Neural cell (in vitro differentiated cells): ENCODE data around the gene CPNE4. TPM values are rescaled to one million over a fixed set of nuclear protein-coding genes. Genes with fewer than 3 reads are reported as not detected.

ENCODE experiments used
- H2AFZ ChIP-seq: fragments of 200-600, 300-800 bp; sonication (generic), shearing (Covaris generic); 2 replicates; pipeline ENCODE4 v1.6.0; 2014; ENCODE audit warnings: low read depth, mild to moderate bottlenecking, antibody characterized with exemption, low read length, moderate library complexity
- H3F3A ChIP-seq: fragments of 200-600 bp; shearing (Covaris generic); 2 replicates; pipeline ENCODE4 v1.6.1; 2016; ENCODE audit warnings: mild to moderate bottlenecking, moderate library complexity, mixed read lengths, antibody characterized with exemption, low read length; ENCODE audit not compliant: insufficient read depth, poor library complexity, severe bottlenecking
- H3K27ac ChIP-seq: fragments of 200-600, 300-800 bp; sonication (generic), shearing (Covaris generic); 2 replicates; pipeline ENCODE4 v1.5.1; 2014; ENCODE audit warnings: mild to moderate bottlenecking, low read length, moderate library complexity
- H3K27me3 ChIP-seq: fragments of 300-800, 200-600 bp; sonication (generic), shearing (Covaris generic); 2 replicates; pipeline ENCODE4 v1.6.0; 2014; ENCODE audit warnings: mild to moderate bottlenecking, low read depth, low read length, moderate library complexity; ENCODE audit not compliant: insufficient read depth
- H3K36me3 ChIP-seq: fragments of 300-800, 200-600 bp; sonication (generic), shearing (Covaris generic); 2 replicates; pipeline ENCODE4 v1.5.1; 2014; ENCODE audit warnings: mild to moderate bottlenecking, antibody characterized with exemption, low read length, moderate library complexity; ENCODE audit not compliant: insufficient read depth
- H3K4me2 ChIP-seq: fragments of 300-800, 200-600 bp; sonication (generic), shearing (Covaris generic); 2 replicates; pipeline ENCODE4 v1.6.0; 2014; ENCODE audit warnings: mild to moderate bottlenecking, low read length
- H3K4me3 ChIP-seq: fragments of 300-800, 200-600 bp; sonication (generic), shearing (Covaris generic); 2 replicates; pipeline ENCODE4 v1.5.1; 2014; ENCODE audit warnings: mild to moderate bottlenecking, low read length, moderate library complexity
- H3K79me2 ChIP-seq: fragments of 200-600 bp; shearing (Covaris generic); replicated peaks from 2 replicates; pipeline ENCODE4 v1.6.0; 2014; ENCODE audit warnings: mild to moderate bottlenecking, low read length, moderate library complexity; ENCODE audit not compliant: insufficient read depth
- H3K9ac ChIP-seq: fragments of 300-800, 200-600 bp; sonication (generic), shearing (Covaris generic); 2 replicates; pipeline ENCODE4 v1.6.1; 2016; ENCODE audit warnings: mild to moderate bottlenecking, low read length, mixed read lengths
- H3K9me2 ChIP-seq: fragments of 200-600 bp; shearing (Covaris generic); 2 replicates; pipeline ENCODE4 v1.6.1; 2016; ENCODE audit warnings: mild to moderate bottlenecking, low read length, mixed read lengths; ENCODE audit not compliant: insufficient read depth
- H3K9me3 ChIP-seq: fragments of 200-600, 300-800 bp; sonication (generic), shearing (Covaris generic); 2 replicates; pipeline ENCODE4 v1.6.1; 2016; ENCODE audit warnings: mild to moderate bottlenecking, mixed run types, low read length, moderate library complexity, mixed read lengths
- H4K20me1 ChIP-seq: fragments of 200-600 bp; shearing (Covaris generic); 2 replicates; pipeline ENCODE4 v1.6.1; 2016; ENCODE audit warnings: mild to moderate bottlenecking, mixed run types; ENCODE audit not compliant: insufficient read depth
- CTCF ChIP-seq: fragments of 450-650 bp; IDR thresholded peaks from 2 replicates; pipeline ENCODE4 v1.5.1; 2014; ENCODE audit warnings: antibody characterized with exemption, mild to moderate bottlenecking, moderate library complexity; ENCODE audit not compliant: poor library complexity, severe bottlenecking
- EP300 ChIP-seq: fragments of 450-650 bp; conservative IDR thresholded peaks from 2 replicates; pipeline ENCODE4 v1.6.1; 2014; ENCODE audit warnings: antibody characterized with exemption, mild to moderate bottlenecking, moderate library complexity; ENCODE audit not compliant: poor library complexity, severe bottlenecking
- MXI1 ChIP-seq: fragments of 450-650 bp; conservative IDR thresholded peaks from 2 replicates; pipeline ENCODE4 v1.6.1; 2014; ENCODE audit warnings: antibody characterized with exemption, mild to moderate bottlenecking; ENCODE audit not compliant: poor library complexity, severe bottlenecking
- POLR2AphosphoS5 ChIP-seq: IDR thresholded peaks from 2 replicates; pipeline ENCODE4 v1.6.1; 2012
- RAD21 ChIP-seq: fragments of 450-650 bp; conservative IDR thresholded peaks from 2 replicates; pipeline ENCODE4 v1.6.1; 2014; ENCODE audit warnings: antibody characterized with exemption, mild to moderate bottlenecking, moderate library complexity
- REST ChIP-seq: IDR thresholded peaks from 2 replicates; pipeline ENCODE4 v1.6.1; 2012; ENCODE audit warnings: borderline replicate concordance
- SMC3 ChIP-seq: fragments of 450-650 bp; conservative IDR thresholded peaks from 2 replicates; pipeline ENCODE4 v1.6.1; 2014; ENCODE audit warnings: antibody characterized with exemption, mild to moderate bottlenecking, moderate library complexity; ENCODE audit not compliant: poor library complexity
- TAF1 ChIP-seq: IDR thresholded peaks from 2 replicates; pipeline ENCODE4 v1.6.1; 2012; ENCODE audit warnings: low read depth
- polyA plus RNA-seq: library from polyadenylated mRNA; depleted of rRNA; stranded (reverse); fragments of >200 nt; gene quantifications from 2 replicates; pipeline ENCODE4 v1.2.3, GENCODE V29; 2014

CPNE4 gene
- polyA plus RNA-seq, 1 donor from 2014 or later, result 0.59 TPM

- Histone ChIP-seq H3K4me3 (no peak overlapping the region), H4K20me1 (no peaks in the 10 kb centered on the region), H2AFZ (no peak overlapping the region)
Observed at GRCh38 chr3:131714585-131715220, 320.1 kb downstream of the CPNE4 start.

More at GRCh38 chr3:131714585-131715220, 320.1 kb downstream of the CPNE4 start:
- Histone ChIP-seq H3K9me3 (no peaks in the 10 kb centered on the region), H3K9ac (no peak overlapping the region), H3F3A (no peaks in the 10 kb centered on the region), H3K27me3 (no peaks in the 10 kb centered on the region), H3K4me2 (no peak overlapping the region), H3K36me3 (no peaks in the 10 kb centered on the region), H3K9me2 (no peaks in the 10 kb centered on the region), H3K79me2 (no peaks in the 10 kb centered on the region), H3K27ac (no peak overlapping the region)
- no peak for TF ChIP-seq POLR2AphosphoS5
- TF ChIP-seq REST, result no peak
- no peak for TF ChIP-seq MXI1
- no peak for TF ChIP-seq CTCF
- TF ChIP-seq SMC3, result no peak
- TF ChIP-seq RAD21, result no peak
- TF ChIP-seq EP300, result no peak
- TF ChIP-seq TAF1, result no peak
